Activated CD4-positive, alpha-beta T cell treated with anti-CD3 and anti-CD28 coated beads, Interleukin-2, Interleukin-4, amounts not matched to agents 100 ng/mL and 50 ng/mL, durations not matched to agents 16 hours and 8 hours (primary cell): Measurements from ENCODE around the gene SGSH.
"Not testable (repeated sequence)": the region's sequence is repeated elsewhere in the genome, so short reads cannot be mapped to it uniquely, and the experiment has no call there.

Experiments
- DNase-seq: peaks from one replicate; pipeline ENCODE4 v3.0.0-alpha.2; 2020; ENCODE audit warnings: low spot score

The SGSH gene

DNA sequence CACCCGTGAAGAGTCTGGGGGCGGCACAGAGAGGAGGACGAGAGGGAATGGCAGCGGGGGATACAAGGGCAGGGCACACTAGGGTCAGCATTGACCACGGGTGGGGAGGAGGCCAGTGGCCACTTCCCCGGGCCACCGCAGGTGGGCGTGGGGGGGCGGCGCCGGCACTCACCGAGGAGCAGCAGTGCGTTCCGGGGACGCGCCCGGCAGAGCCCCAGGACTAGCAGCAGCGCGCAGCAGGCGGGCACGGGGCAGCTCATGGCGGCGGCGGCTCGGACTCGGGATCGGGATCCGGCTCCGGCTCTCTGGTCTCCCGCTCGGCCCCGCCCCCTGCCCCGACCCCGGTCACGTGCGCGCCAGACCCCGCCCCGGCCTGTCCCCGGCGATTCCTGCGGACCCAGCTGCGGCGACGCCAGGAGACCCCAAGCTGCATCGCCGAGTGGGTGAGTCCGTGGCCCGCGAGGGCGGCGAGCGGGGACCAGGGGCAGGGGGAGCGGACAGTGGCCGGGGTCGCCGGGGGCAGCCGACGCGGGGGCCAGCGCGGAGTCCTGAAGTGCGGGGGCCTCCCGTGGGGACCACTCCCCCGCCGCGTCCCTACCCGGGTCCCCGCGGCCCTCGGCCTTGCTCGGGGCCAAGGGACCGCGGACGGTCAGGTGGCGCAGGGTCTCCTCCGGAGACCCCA lies at the start of gene SGSH, which contains the start of gene SLC26A11:
TSS of gene SGSH (minus strand) at position 280 of the 682 bp plus-strand sequence. CDS start at position 260, 20 bp downstream.
TSS of gene SLC26A11 (plus strand) at position 374 of the 682 bp plus-strand sequence. CDS start 1,134 bp downstream, outside the sequence.
- peak; percentile 73 for DNase-seq

DNA sequence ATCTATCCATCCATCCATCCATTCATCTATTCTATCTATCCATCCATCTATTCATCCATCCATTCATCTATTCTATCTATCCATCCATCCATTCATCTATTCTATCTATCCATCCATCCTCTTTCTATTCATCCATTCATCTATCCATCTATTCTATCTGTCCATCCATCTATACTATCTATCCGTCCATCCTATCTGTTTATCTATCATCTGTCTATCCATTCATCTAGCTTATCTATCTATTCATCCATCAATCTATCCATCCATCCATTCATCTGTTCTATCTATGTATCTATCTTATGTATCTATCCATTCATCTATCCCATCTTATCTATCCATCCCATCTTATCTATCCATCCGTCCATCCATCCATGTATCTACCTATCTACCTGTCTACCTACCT lies 49.3 kb upstream of the SGSH start:
- no peak for DNase-seq

GRCh38 chr17:80268427-80268826 lies 48.3 kb upstream of the SGSH start:
- DNase-seq: no peak

GRCh38 chr17:80267391-80267790 lies 47.3 kb upstream of the SGSH start:
- DNase-seq: no peak

- peak; percentile 92 for DNase-seq
These were observed 45.3 kb upstream of the SGSH start for GRCh38 chr17:80265205-80266068.

DNA sequence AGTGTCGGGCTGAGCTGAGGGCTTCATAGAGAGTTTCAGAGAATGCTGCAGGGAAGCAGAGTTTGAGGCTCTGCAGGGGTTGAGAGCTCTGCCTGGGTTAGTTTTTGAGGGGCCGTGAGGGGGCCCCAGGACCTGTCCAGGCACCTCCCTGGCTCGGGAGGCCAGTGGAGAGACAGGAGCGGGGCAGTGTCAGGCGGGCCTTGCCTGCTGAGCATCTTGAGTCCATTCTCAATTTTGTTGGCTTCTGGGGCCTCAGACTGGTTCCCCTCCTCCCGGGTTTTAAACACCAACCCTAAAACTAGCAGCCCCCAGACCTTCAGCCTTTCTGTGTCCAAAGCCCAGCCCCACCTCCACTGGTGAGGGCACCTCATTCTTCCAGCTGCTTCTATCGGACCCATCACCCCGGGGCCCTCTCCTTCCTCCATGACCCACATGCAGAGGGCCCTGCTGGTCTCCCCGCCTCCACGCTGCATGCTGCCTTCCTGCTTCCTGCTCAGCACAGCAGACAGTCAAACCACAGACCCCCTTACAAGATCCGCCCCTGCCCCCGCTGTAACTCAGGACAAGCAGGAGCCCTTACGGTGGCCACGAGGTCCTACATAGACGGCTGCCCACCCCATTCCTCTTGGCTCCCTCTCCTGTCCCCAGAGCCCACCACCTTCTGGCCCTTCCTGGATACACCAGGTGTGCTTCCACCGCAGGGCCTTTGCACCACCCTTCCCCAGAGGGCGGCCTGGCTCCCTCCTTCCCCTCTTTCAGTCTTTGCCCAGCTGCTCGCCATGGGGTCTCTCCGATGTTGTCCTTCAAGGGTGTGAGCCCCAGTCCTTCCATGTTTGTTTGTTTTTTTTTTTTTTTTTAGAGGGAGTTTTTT lies 44.3 kb upstream of the SGSH start:
- DNase-seq: peak; percentile 65

GRCh38 chr17:80263253-80264204 lies 43.4 kb upstream of the SGSH start:
- DNase-seq: peak; percentile 97

DNA sequence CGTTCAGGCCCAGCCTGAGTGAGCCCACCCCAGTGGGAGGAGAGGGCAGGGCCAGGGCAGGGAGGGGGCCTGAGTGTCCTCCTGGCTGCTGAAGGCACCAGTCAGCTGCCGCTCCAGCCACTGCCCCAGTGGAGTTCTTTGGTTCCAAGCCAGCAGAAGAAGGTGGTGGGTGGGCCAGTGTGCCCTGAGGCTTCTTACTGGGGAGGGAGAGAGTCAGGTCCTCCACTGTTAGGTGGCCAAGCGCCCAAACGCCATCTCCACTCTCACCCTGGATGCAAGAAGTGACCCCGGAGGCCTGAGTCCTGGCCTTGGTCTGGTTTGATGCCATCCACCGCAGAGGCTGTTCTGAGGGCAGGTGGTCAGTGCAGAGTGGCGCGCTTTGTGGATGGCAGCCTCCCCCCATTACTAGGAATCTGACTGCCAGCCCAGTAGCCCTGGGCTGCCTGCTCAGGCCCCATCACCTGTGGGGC lies 42.7 kb upstream of the SGSH start:
- no peak for DNase-seq

GRCh38 chr17:80262291-80262690 lies 42.2 kb upstream of the SGSH start:
- DNase-seq: no peak

DNA sequence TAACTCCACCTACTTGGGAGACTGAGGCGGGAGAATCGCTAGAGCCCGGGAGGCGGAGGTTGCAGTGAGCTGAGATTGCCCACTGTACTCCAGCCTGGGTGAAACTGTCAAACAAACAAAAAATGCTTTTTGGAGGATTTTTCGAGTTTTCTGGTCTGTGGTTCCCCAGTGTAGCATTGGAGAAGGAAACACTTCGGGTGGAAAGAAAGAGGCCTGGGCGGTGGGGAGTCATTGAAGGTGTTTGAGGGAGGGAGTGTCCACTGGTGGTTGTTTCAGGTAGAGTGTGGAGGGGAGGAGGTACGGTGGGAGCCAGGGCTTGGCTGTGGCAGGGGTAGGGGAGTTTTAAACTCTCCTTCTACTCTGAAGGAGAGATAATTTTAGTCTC lies 41.8 kb upstream of the SGSH start:
- DNase-seq: no peak

GRCh38 chr17:80261159-80261894 lies 41.2 kb upstream of the SGSH start:
- peak; percentile 85 for DNase-seq

DNA sequence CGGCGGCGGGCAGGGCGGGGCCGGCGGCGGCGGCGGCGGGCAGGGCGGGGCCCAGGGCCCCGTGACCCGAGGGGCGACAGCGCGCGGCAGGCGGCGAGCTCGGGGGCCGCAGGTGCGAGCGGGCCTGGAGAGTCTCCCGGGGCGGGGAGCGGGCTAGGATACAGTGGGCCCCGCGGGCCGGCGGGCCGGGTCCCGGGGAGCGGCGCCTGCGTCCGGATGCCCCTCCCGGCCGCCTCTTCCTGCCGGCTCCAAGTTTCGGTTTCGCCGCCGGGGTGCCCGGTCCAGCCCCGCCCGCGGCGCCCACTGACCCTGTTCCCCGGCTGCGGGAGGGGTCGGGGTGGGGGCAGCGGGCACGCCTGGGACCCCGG lies 40.6 kb upstream of the SGSH start, which contains the start of gene RNF213:
TSS of gene RNF213 (plus strand) at position 62 of the 368 bp plus-strand sequence. CDS start 2,830 bp downstream, outside the sequence.
- DNase-seq: peak; percentile 50

DNA sequence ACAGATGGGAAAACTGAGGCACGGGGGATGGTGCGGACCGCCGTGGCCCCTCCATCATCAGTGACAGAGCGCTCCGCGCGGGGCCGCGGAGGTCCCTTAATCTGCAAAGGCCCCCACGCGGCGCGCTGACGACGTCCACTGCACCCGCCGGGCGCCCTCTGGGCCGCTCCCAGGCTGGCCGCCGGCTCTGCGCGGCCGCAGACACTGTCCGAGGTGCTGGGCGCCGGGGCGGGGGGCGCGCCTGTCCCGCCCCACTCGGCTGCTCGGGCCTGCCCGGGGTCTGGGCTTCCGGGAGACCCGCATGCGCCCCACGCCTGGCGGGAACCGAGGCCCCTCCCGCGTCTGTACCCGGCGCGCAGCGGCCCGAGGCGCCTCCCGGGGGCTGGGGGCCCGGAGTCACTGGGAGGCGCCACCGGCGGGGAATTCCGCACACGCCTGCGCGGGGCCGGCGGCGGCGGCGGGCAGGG lies 40.0 kb upstream of the SGSH start:
- peak; percentile 80 for DNase-seq

DNA sequence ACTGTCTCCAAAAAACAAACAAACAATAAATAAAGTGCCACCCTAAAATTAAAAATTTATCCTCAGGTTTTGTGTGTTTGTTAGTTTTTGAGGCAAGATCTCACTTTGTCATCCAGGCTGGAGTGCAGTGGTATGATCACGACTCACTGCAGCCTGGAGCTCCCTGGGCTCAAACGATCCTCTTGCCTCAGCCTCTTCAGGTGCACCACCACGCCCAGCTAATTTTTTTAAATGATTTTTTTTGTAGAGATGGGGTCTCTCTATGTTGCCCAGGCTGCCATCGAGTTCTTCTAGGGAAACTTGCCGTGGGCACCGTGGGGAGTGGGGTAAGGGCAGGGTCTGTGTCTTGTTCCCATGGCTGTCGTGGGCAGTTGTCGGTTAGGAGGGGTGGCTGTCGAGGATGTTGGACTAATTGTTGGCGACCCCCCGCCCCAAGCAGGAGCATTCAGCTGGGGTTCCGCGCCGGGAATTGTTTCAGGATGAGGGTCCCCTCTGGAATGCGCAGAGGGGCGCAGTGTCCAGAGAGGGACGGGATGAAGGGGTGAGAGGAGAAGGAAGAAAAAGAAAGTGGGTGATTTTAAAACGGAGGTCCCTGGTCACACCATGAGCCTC lies 39.4 kb upstream of the SGSH start:
- DNase-seq: no peak

DNA sequence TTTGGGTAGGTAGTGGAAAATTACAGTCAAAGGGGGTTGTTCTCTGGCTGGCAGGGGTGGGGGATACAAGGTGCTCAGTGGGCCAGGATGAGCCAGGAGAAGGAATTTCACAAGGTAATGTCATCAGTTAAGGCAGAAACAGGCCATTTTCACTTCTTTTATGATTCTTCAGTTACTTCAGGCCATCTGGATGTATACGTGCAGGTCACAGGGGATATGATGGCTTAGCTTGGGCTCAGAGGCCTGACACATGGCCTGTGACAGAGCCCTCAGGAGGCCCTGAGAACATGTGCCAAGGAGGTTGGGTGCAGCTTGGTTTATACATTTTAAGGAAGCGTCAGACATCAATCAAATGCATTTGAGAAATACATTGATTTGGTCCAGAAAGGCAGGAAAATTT lies 38.2 kb upstream of the SGSH start:
- DNase-seq: not testable (repeated sequence)

GRCh38 chr17:80257716-80258213 lies 37.6 kb upstream of the SGSH start:
- DNase-seq: no peak

DNA sequence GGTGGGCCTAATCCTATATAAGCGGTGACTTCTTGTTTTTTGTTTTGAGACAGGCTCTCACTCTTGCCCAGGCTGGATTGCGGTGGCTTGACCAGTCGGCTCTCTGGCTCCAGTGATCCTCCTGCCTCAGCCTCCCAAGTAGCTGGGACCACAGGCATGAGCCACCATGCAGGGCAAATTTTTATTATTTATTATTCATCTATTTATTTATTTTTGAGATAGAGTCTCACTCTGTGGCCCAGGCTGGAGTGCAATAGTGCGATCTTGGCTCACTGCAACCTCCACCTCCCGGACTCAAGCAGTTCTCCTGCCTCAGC lies 35.9 kb upstream of the SGSH start:
- no peak for DNase-seq

- peak; percentile 96 for DNase-seq
These were observed 34.5 kb upstream of the SGSH start for GRCh38 chr17:80254396-80255251.
